C4-2B (cell line): ENCODE data around the gene FGFR3.
A peak's percentile ranks its signal among the peaks of the same experiment; 100 is the strongest.

ENCODE experiments used
- H3K27ac ChIP-seq: fragments of 450-650 bp; 2 replicates; pipeline ENCODE4 v1.5.1; 2017
- CTCF ChIP-seq: fragments of 450-650 bp; conservative IDR thresholded peaks from 2 replicates; pipeline ENCODE4 v1.5.1; 2017; ENCODE audit warnings: mild to moderate bottlenecking
- ZFX ChIP-seq: fragments of 450-650 bp; IDR thresholded peaks from 2 replicates; pipeline ENCODE4 v1.6.1; 2017

The FGFR3 gene

GRCh38 chr4:1789552-1789951, 3.5 kb upstream of the FGFR3 start:
- TF ChIP-seq ZFX: no peak
- no peak for TF ChIP-seq CTCF
- H3K27ac ChIP-seq: no peak overlapping the region

- H3K27ac ChIP-seq: no peak overlapping the region
- no peak for TF ChIP-seq CTCF
- TF ChIP-seq ZFX: no peak
Observed at GRCh38 chr4:1790005-1790404, 3.1 kb upstream of the FGFR3 start.

GRCh38 chr4:1792158-1792831, 798 bp upstream of the FGFR3 start:
- H3K27ac ChIP-seq: no peak overlapping the region
- TF ChIP-seq CTCF (no peak), ZFX (no peak)

GRCh38 chr4:1793496-1793840, 375 bp downstream of the FGFR3 start:
- TF ChIP-seq CTCF: no peak
- no peak for TF ChIP-seq ZFX
- peak overlapping the region; percentile 61 for H3K27ac ChIP-seq

- H3K27ac ChIP-seq: peak overlapping the region; percentile 61
- TF ChIP-seq CTCF: no peak
- TF ChIP-seq ZFX: no peak
Observed at GRCh38 chr4:1793940-1794808, 1.1 kb downstream of the FGFR3 start.

GRCh38 chr4:1794809-1795298, 1.8 kb downstream of the FGFR3 start:
- TF ChIP-seq ZFX: 0 out of 2 replicates have a peak, but pooled peaks have one; percentile 34
- no peak for TF ChIP-seq CTCF
- H3K27ac ChIP-seq: peak overlapping the region; percentile 61
